Measurements from ENCODE around the gene EGFL7. TPM values are rescaled to one million over a fixed set of nuclear protein-coding genes. Genes with fewer than 3 reads are reported as not detected.

The EGFL7 gene
- total and polyA plus RNA-seq, 10 of the 15 experiments (the other 5 are each of a cell fraction or from before 2014, with no cell fraction given): 0.06 to 0.46 (median 0.19) TPM; not detected in 5

DNA sequence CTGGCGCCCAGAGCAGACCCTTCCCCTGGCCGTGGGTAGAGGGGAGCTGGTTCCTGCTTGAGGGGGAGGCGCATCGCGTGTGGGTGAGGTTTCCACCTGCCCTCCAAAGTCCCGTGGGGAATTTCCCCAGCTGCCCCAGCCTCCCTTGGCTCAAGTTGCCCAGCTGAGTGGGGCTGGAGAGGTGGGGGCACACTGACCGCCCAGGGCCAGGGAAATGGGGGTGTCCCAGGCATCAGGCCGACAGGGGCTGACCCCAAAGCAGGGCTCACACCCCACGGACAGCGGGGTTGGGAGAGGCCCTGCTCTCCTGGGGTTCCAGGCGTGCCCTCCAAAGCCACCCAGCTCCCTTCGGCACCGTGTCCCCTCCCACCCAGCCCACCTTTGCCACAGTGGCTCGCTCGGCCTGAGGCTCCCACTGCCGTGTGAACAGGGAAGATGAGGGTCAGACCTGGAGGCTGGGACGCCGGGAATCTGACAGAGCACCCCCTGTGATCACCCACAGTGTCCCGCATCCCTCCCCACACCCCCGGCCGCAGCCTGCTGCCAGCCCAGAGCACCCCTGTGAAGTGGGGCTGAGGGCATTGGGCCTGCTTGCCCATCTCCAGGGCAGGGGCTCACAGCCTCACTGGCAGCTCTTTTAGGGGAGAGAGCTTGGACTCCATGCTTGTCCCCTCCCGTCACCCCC lies 933 bp upstream of the EGFL7 start:
- intact Hi-C loops (cut with micrococcal nuclease; ENCODE audit: unreplicated experiment): no loop called here
- POLR2A ChIA-PET: interaction anchor here (0.6 kb wide), 1 partner anchor 25 kb away, joined by 6 read pairs; no protein-coding TSS in a partner anchor
- H3K9me3 ChIP-seq (replicated peaks; ENCODE audit: control insufficient read depth, insufficient read depth, low read length): no peaks in the 10 kb centered on the region
- RAD21 ChIA-PET (ENCODE audit: unreplicated experiment): no interaction called here
- DNase-seq (ENCODE audit: low read depth, low spot score) (no peak), FAIRE-seq (no peak), ATAC-seq (no peak)
- TF ChIP-seq CHD1 (IDR thresholded peaks at IDR 0.05; ENCODE audit: low read depth, low read length) (no peak), SP1 (IDR thresholded peaks at IDR 0.05; ENCODE audit: low read depth, low read length) (no peak), STAT3 (IDR thresholded peaks at IDR 0.05; ENCODE audit: low read depth, low read length) (no peak), ATF7 (IDR thresholded peaks at IDR 0.05; ENCODE audit: low read depth) (no peak), TCF12 (IDR thresholded peaks at IDR 0.05; ENCODE audit: low read depth, low read length) (no peak)
- TF ChIP-seq, protein P1, sequence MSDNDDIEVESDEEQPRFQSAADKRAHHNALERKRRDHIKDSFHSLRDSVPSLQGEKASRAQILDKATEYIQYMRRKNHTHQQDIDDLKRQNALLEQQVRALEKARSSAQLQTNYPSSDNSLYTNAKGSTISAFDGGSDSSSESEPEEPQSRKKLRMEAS (IDR thresholded peaks at IDR 0.05; ENCODE audit: low read depth, low read length): no peak
- H3K9ac ChIP-seq (ENCODE audit: control insufficient read depth, insufficient read depth, low read length): no peak overlapping the region
- CTCF ChIA-PET: interaction anchor here (1.1 to 1.3 kb wide), 2 partner anchors 10 to 299 kb away, joined by 3 to 4 read pairs; partner anchors contain the start of gene DNLZ
- peaks cover 15 to 29% of the 10 kb centered on the region in 2 experiments for H3K27me3 ChIP-seq (replicated peaks in 1 of 2; ENCODE audit: control insufficient read depth in 2 of 2, insufficient read depth in 2 of 2, low read length in 1 of 2)
- H2AFZ ChIP-seq (ENCODE audit: control insufficient read depth, low read depth, low read length): no peak overlapping the region
- no peaks in the 10 kb centered on the region for H3K79me2 ChIP-seq (ENCODE audit: control insufficient read depth, insufficient read depth, low read length)
- 12% methylated on average over 15 of the region's 22 CpGs for WGBS (ENCODE audit: insufficient coverage, insufficient replicate concordance, low lambda C conversion rate, missing lambda C conversion rate)
- H3K27ac ChIP-seq (ENCODE audit: control insufficient read depth, insufficient read depth): no peak overlapping the region
- H3K4me3 ChIP-seq: no peak overlapping the region
- no peaks in the 10 kb centered on the region for H4K20me1 ChIP-seq (ENCODE audit: control insufficient read depth, insufficient read depth)
- in situ Hi-C loops (cut with MboI): no loop called here
- BruUV-seq (replicated peaks): no TSS peak
- no peaks in the 10 kb centered on the region for H3K4me1 ChIP-seq (ENCODE audit: control insufficient read depth, insufficient read depth, low read length)
- no peaks in the 10 kb centered on the region for H3K36me3 ChIP-seq (ENCODE audit: control insufficient read depth in 2 of 2, insufficient read depth in 2 of 2, low read length in 1 of 2)
- no peak overlapping the region for H3K4me2 ChIP-seq (ENCODE audit: control insufficient read depth, insufficient read depth)
- SMC1A ChIA-PET (ENCODE audit: uncharacterized antibody, unreplicated experiment): no interaction called here

GRCh38 chr9:136662326-136662655 lies 425 bp upstream of the EGFL7 start:
- Histone ChIP-seq H2AFZ (ENCODE audit: control insufficient read depth, low read depth, low read length) (no peak overlapping the region), H3K4me2 (ENCODE audit: control insufficient read depth, insufficient read depth) (no peak overlapping the region), H3K27ac (ENCODE audit: control insufficient read depth, insufficient read depth) (no peak overlapping the region), H3K4me1 (ENCODE audit: control insufficient read depth, insufficient read depth, low read length) (no peaks in the 10 kb centered on the region), H3K9me3 (replicated peaks; ENCODE audit: control insufficient read depth, insufficient read depth, low read length) (no peaks in the 10 kb centered on the region), H4K20me1 (ENCODE audit: control insufficient read depth, insufficient read depth) (no peaks in the 10 kb centered on the region), H3K79me2 (ENCODE audit: control insufficient read depth, insufficient read depth, low read length) (no peaks in the 10 kb centered on the region), H3K27me3 (replicated peaks in 1 of 2; ENCODE audit: control insufficient read depth in 2 of 2, insufficient read depth in 2 of 2, low read length in 1 of 2) (peaks cover 16 to 27% of the 10 kb centered on the region in 2 experiments), H3K36me3 (ENCODE audit: control insufficient read depth in 2 of 2, insufficient read depth in 2 of 2, low read length in 1 of 2) (no peaks in the 10 kb centered on the region), H3K4me3 (no peak overlapping the region), H3K9ac (ENCODE audit: control insufficient read depth, insufficient read depth, low read length) (no peak overlapping the region)
- ATAC-seq (no peak), FAIRE-seq (no peak), DNase-seq (ENCODE audit: low read depth, low spot score) (no peak)
- in situ Hi-C loops (cut with MboI) (no loop called here), intact Hi-C loops (cut with micrococcal nuclease; ENCODE audit: unreplicated experiment) (no loop called here)
- ChIA-PET RAD21 (ENCODE audit: unreplicated experiment) (no interaction called here), POLR2A (no interaction called here), CTCF (no interaction called here), SMC1A (ENCODE audit: uncharacterized antibody, unreplicated experiment) (no interaction called here)
- 22% methylated on average over 8 of the region's 10 CpGs for WGBS (ENCODE audit: insufficient coverage, insufficient replicate concordance, low lambda C conversion rate, missing lambda C conversion rate)
- BruUV-seq (replicated peaks): no TSS peak
- no peak for TF ChIP-seq MLLT1 (IDR thresholded peaks at IDR 0.05)
- no peak for TF ChIP-seq FOXM1 (IDR thresholded peaks at IDR 0.05; ENCODE audit: low read depth, low read length)
- TF ChIP-seq SIX5 (IDR thresholded peaks at IDR 0.05; ENCODE audit: low read depth, low read length, severe bottlenecking): no peak
- no peak for TF ChIP-seq CBX5 (IDR thresholded peaks at IDR 0.05; ENCODE audit: low read depth)
- TF ChIP-seq, protein P2, sequence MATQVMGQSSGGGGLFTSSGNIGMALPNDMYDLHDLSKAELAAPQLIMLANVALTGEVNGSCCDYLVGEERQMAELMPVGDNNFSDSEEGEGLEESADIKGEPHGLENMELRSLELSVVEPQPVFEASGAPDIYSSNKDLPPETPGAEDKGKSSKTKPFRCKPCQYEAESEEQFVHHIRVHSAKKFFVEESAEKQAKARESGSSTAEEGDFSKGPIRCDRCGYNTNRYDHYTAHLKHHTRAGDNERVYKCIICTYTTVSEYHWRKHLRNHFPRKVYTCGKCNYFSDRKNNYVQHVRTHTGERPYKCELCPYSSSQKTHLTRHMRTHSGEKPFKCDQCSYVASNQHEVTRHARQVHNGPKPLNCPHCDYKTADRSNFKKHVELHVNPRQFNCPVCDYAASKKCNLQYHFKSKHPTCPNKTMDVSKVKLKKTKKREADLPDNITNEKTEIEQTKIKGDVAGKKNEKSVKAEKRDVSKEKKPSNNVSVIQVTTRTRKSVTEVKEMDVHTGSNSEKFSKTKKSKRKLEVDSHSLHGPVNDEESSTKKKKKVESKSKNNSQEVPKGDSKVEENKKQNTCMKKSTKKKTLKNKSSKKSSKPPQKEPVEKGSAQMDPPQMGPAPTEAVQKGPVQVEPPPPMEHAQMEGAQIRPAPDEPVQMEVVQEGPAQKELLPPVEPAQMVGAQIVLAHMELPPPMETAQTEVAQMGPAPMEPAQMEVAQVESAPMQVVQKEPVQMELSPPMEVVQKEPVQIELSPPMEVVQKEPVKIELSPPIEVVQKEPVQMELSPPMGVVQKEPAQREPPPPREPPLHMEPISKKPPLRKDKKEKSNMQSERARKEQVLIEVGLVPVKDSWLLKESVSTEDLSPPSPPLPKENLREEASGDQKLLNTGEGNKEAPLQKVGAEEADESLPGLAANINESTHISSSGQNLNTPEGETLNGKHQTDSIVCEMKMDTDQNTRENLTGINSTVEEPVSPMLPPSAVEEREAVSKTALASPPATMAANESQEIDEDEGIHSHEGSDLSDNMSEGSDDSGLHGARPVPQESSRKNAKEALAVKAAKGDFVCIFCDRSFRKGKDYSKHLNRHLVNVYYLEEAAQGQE (IDR thresholded peaks at IDR 0.05; ENCODE audit: low read depth, low read length): no peak
- TF ChIP-seq EP300 (IDR thresholded peaks at IDR 0.05; ENCODE audit: borderline replicate concordance in 1 of 2, control insufficient read depth in 1 of 2, low read depth in 2 of 2, low read length in 2 of 2): no peak

All from GM12878 (cell line).